HG03196 (cell line): ENCODE results near the gene ATP8B2.
"Not testable (repeated sequence)": the region's sequence is repeated elsewhere in the genome, so short reads cannot be mapped to it uniquely, and the experiment has no call there.

Experiments
- ATAC-seq: cut with Tn5 transposase; IDR thresholded peaks from one replicate; pipeline ENCODE4 v1.9.1; 2021; ENCODE audit not compliant: unreplicated experiment

ATP8B2 gene

DNA sequence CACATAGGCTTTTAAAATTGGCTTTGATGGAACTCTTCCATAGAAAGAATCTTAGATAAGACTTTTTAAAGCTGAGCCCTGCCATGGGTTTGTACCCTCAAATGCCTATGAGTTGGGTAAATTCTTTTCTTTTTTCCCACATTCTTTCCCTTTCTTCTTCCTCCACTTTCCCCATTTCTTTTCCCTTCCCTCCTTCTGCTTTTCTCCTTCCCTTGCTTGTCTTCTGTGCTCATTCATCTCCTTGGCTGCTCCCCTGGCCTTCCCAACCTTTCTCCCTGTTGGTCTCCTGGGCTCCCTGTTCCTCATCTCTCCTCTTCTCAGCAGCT, 3.8 kb upstream of the ATP8B2 start:
- not testable (repeated sequence) for ATAC-seq

DNA sequence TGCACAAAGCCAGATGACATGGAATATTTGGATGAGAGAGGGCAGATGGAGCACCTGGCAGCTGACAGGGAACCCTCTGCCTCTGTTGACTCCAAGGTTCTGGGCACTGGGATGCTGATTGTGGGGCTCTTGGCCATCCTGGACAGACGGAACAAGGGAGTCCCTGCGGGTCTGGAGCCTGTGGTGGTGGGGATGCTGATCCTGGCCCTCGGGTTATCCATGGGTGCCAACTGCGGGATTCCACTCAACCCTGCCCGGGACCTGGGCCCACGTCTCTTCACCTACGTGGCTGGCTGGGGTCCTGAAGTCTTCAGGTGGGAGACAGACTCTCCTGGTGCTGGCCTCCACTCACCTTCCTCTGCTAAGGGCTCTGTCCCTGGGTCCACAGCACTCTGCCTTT, 1.8 kb upstream of the ATP8B2 start:
- no peak for ATAC-seq

DNA sequence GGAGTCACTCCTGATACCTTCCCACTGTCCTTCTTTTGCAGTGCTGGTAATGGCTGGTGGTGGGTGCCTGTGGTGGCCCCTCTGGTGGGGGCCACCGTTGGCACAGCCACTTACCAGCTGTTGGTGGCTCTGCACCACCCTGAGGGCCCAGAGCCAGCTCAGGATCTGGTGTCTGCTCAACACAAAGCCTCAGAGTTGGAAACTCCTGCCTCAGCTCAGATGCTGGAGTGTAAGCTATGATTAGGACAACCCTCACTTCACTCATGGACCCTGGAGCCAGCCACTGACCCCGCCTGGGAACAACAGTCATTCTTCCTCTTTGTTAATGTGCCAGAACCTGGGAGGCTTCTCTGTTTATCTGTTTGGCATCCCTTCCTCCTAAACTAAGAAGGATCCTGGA, 1.1 kb upstream of the ATP8B2 start:
- ATAC-seq, result no peak

DNA sequence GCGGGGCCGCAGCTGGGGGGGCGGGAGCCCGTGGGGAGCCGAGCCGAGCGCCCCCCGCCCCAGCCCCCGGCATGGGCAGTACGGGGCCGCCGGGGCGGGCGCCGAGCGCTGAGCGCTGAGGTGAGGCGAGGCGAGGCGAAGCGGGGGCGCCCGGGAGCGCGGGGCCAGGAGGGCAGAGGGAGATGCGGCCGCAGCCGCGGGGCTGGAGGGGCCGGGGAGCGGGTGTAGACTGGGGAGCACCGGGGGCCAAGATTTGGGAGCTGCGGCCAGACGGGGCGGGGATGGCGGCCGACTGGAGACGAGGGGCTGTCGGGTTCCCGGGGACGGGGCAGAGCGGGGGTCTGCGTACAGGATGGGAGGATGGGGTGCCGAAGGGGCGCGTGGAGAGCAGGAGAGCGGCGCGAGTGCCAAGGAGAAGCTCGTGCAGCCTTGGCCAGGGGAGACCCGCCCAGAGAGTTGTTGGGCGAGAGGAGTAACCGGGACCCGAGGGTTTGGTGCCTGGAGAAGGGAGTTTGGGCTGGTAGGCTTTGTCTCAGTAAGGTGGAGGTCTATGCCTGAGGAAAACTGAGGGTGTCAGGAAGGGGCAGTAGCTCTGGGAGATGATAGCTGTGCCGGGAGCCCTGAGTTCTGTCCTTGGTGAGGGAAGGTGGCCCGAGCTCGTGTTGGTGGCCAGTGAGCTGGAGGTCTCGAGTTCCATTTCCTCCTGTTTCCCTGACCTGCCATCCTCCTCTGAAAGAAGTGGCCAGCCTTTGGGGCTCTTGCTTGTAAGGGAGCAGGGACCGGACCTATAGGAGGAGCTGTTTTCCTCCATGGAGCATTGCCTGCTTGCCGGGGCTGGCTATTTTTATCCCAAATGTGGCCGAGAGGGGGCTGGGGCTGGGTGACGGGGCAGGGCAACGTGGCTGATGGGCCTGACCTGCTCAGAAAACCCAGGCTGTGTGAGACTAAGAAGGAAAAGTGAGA, 539 bp downstream of the ATP8B2 start:
- no peak for ATAC-seq

DNA sequence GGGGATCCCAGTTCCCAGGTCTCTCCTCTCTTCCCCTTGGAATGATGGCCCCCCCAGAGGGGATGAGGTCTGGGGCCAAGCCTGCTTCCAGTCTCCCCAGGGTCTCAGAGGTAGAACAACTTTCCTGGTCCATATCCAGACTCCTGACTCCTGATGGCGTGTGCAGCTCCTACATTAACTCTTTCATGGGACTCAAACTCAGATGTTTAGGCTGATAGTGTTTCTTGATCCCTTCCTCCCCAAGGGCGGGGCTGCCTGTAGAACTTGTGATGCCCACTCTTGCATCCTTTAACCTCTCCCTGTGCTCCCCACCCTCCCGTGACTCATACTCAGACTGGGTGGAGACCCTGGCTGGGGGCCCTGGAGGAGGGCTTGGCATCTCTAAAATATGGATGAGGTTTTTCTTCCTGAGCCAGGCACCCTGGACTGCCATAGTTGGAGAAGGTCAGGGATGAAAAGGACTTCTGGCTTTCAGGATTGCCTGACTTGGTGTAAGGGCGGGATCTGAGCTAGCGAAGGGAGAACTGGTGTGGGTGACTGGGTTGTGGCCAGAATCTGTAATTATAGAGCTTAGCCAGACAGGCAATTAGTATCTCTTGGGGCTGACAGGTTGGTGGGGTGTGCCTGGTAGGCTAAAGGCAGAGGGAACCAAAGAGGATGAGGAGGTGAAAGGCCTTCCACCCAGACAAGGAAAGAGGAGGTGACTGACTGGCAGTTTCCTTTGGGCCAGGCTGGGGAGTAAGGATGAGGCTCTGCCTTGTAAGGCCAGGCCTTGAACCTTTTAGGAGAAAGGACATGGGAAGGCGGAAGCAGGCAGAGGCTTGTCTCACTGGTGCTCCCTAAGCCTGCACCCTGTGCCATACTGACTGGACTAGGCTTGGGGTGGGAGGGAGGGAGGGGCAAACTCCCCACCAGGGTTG, 1.5 kb downstream of the ATP8B2 start:
- ATAC-seq, result no peak

DNA sequence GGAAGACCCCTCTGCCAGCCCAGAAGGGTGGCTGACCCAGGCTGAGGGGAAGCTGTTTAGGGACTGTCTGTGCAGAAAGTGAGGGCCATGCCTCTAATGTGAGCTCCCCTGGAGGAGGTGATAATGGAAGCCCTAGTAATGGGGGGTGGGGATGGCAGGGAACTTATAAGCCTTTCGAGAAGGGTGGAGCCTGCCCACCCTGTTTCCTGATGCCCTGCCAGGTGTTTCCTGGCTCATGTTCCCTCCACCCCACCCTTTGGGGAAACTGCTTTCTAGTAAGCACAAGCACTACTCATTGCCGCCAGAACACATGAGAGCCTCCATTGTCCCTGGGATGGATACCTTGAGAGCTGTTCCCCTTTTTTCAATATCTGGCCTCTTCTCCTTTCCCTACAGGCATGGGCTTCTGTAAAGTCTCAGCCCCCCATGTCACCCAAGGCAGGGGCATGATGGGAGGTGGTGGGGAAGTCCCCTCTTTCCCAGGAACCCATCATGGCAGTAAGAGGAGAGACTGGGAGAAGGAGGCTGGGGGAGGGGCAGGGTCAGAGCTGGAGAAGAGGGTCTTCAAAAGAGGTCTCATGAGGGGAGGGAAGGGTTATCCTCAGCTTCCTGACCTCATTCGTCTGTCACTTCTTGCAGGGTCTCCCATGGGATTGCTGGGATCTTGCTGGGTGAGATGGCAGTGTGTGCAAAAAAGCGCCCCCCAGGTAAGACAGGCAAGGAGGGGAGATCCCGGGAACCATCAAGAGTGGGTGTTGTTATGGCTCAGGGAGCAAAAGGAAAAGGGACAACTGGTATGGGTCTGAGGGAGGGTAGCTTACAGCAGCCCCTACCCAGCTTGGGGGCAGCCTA, 2.4 kb downstream of the ATP8B2 start:
- ATAC-seq, result no peak

DNA sequence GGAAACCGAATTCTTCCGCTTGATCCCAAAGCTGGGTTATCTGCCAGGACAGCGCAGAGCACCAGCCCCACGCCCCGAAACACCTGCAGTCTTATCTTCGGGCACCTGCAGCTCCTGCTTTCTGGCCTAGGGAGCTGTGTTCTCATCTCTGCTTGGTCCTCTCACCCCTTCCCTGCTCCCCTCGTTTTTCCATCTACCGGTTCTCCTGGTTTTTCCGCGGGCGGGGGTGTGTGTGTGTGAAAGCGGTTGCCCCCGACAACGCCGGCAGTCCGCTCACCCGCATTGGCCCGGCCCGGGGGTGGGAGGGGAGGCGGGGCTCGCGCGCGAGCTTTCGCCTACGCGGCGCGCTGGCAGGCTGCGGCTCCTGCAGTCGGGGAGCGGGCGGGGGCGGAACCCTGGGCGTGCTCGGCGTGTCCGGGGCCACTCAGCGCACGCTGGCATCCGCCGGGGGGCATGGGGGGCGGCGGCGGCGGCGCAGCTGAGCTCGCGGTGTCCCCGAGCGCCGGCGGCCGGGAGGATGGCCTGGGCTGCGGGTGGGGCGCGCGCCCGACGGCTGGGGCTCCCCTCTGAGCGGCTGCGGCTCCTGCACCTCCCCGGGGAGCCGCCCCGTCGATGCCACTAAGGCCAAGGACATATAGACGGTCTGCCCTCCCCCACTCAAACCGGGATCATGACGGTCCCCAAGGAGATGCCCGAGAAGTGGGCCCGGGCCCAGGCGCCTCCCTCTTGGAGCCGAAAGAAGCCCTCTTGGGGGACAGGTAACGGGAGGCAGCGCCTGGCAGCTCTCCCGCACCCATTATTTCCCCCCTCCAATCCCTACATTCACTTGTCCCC, 3.2 kb downstream of the ATP8B2 start:
- no peak for ATAC-seq

DNA sequence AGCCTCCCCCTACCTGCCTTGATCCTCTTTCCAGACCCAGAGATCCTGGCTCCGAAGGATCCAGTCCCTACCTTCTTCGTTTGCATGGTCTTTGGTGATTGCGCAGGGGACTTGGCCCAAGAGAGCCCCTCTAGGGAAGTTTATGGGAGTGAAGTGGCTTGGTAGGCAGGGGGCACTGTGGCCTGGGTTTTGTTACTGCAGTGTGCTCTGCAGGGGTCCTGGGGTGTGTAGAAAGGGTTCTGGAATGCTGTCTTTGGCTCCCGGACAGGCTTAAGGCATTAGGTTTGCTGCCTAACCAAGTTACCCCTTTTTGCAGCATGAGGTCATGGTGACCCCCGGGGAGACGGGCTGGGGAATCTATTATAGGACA, 3.8 kb downstream of the ATP8B2 start:
- no peak for ATAC-seq

DNA sequence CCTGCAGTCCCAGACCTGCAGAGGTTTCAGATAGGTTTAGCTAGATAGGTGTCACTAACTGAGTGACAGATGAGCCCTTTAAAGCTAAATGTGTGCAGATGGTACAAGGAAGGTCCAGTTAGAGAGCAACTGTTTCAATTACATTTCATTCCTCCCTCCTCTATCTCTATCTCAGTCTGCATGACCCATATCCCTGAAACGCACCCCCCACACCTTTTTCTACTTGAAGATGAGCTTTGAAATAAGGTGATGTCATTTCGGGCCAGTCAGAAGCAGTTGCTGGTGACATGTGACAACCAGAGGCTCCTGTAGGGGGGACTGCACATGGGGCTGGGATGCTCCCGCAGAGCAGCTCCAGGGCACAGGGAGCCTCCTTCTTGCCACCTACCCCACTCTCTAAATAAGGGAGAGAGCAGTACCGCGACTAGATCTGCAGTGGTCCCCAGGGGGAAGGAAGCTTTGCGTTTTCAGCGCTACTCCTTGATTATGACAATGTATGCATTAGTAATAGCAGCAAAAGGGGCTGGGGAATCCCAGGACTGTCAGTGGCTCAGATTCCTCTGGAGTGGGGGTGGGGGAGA, 4.3 kb downstream of the ATP8B2 start:
- ATAC-seq, result no peak

DNA sequence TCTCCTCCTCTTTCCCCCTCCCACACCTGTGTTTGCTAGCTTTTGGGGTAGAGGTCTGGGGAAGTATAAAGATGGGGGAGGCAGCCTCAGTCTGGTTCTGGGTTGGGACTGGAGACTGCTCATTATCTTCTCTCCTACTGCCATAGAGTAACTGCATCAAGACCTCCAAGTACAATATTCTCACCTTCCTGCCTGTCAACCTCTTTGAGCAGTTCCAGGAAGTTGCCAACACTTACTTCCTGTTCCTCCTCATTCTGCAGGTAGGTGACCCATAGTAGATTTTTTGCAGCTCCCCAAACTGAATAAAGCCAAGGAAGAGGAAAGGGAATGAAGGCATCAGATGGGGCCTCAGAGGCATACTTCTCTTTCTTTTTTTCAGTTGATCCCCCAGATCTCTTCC, 5.3 kb downstream of the ATP8B2 start:
- no peak for ATAC-seq

DNA sequence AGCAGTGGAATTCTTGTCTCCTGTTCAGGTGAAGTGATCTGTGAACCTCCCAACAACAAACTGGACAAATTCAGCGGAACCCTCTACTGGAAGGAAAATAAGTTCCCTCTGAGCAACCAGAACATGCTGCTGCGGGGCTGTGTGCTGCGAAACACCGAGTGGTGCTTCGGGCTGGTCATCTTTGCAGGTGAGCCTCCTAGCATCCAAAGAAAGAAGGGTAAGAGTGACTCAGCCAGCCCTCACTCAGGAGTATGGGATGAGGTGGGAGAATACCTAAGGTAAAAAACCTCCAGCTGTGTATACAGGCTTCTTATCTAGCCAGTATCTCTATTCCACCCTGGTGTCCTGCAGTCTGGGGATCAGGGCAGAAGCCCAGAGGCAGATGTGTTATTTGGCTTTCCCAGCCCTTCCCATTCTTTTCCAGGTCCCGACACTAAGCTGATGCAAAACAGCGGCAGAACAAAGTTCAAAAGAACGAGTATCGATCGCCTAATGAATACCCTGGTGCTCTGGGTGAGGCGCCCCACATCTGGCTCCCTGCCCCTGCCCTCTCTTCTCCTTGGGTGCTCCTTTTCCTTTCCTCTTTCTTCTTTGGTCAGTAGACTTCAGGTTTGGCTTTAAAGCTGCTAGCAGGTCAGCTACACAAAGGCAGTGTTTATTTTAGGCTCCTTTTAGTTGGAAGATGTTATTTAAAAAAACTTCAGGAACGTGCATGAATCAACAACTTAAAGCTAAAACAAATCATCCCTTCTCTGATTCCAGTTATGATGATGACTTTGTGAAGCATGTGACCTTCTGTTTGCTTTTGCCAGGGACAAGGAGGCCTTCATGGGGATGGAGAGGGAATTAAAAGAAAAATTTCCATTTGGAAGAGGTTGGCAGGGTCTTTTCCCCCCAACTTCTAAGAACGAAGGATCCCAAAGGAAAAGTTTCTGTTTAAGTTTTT, 9.0 kb downstream of the ATP8B2 start:
- no peak for ATAC-seq

DNA sequence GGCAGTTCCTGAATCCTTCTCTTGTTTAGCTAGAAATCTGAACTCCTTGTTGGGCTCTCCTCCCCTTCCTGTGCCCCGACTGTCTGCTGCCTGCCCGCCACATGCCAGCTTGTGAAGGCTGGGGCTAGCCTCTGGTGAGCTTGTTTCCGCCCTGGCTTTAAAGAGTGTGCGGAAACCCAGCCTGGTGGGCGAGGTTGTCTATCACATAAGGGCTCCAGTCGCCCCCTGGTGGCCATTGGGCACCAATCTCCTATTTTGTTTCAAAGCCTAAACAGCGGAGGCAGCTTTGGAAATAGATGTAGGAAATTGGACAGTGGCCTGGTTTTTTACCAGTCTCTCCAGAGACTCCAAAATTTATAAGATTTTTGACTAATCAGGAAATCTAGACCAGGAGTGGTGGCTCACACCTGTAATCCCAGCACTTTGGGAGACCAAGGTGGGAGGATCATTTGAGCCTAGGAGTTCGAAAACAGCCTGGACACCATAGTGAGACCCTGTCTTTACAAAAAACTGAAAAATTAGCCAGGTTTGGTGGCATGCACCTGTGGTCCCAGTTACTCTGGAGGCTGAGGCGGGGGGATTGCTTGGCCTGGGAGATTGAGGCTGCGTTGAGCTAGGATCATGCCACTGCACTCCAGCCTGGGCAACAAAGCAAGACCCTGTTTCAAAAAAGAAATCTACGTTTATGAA, 9.8 kb downstream of the ATP8B2 start:
- no peak for ATAC-seq

DNA sequence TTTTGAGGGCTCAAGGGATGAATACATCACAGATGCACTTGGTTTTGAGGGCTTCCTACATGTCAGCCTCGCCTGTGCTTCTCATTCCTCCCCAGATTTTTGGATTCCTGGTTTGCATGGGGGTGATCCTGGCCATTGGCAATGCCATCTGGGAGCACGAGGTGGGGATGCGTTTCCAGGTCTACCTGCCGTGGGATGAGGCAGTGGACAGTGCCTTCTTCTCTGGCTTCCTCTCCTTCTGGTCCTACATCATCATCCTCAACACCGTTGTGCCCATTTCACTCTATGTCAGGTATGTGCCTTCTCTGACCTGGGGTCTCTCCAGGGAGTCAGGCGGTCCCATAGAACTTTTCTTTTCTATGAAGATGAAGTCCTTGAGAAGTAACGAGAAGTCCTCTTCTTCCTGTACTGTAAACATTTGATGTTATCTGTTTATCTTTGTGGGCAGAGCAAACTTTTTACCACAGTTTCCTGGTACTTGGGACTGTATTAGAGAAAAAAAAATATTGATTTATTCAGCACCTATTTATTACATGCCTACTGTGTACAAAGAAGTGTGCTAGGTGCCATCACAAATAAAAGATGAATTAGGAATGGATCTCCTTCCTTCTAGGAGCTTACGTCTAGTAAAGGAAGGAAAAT, 12.0 kb downstream of the ATP8B2 start:
- no peak for ATAC-seq

DNA sequence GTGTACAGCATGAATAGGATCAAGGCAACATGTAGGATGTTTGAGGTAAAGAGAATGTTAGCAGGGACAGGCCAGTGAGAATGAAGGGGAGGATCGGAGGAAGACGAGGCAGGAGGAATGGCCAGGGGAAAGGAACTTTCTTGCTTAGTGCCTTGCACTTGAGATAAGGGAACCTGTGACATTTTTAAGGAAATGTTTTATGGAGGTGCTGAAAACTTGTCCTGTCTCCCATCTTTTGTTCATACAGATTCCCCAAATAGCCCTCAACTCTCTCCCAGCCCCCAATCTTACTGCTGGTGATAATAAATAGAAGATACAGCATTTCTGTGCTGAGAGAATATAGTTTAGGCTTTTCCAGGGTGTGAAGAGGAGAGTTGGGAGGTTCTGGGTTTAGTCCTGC, 13.6 kb downstream of the ATP8B2 start:
- no peak for ATAC-seq

DNA sequence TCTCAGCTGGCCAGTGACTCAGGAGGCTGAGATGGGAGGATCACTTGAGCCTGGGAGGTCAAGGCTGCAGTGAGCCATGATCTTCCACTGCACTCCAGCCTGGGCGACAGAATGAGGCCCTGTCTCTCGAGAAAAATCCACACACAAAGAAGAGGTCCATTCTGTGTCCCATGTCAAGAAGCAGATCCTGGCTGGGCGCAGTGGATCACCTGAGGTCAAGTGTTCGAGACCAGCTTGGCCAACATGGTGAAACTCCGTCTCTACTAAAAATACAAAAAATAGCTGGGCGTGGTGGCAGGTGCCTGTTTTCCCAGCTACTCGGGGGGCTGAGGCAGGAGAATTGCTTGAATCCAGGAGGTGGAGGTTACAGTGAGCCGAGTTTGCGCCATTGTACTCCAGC, 16.0 kb downstream of the ATP8B2 start:
- ATAC-seq, result not testable (repeated sequence)

DNA sequence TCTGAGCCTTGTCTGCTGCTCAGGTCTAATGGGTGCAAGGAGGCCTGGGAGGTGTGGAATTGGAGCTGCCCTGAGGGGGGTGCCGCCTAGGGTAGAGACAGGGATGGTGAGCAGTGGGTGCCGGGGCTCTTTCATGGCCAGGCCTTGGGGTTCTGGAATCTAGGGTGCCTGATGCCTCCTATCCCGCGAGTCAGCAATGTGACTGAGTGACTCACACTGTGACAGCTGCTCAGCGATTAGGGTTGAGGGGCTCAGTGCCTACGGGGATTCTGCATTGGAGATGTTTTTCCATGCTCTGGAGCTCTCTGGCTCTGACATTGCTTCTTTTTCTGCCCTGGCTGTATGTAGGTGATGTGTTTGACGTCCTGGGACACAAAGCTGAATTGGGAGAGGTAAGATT, 16.8 kb downstream of the ATP8B2 start:
- no peak for ATAC-seq

DNA sequence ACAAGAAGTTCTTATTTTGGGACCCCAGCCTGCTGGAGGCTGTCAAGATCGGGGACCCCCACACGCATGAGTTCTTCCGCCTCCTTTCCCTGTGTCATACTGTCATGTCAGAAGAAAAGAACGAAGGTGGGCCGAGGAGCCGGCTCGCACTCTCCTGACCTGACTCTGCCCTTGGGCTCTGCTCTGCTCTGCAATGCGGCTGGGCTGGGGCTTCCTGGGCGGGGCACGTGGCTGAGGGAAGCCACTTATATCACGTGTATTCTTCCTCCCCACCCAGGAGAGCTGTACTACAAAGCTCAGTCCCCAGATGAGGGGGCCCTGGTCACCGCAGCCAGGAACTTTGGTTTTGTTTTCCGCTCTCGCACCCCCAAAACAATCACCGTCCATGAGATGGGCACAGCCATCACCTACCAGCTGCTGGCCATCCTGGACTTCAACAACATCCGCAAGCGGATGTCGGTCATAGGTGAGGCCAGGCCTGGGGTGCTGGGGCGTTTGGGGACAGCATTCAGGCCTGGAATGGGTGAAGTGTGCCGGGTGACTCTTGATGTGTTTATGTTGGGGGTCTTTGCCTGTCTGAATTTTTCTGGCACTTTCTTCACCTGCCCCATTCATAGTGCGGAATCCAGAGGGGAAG, 17.6 kb downstream of the ATP8B2 start:
- no peak for ATAC-seq
